Gastroesophageal sphincter (tissue), 4 donors: Measurements from ENCODE around the gene PLEKHG3. TPM values are rescaled to one million over a fixed set of nuclear protein-coding genes. Genes with fewer than 3 reads are reported as not detected.
A peak's percentile ranks its signal among the peaks of the same experiment; 100 is the strongest.
"Not testable (repeated sequence)": the region's sequence is repeated elsewhere in the genome, so short reads cannot be mapped to it uniquely, and the experiment has no call there.

Source experiments
- ATAC-seq: fragments of 150-250 bp; one replicate; pipeline ENCODE4 v1.9.1; 2016; ENCODE audit warnings: mild to moderate bottlenecking, moderate library complexity
- H3K27ac ChIP-seq, 4 donors: fragments of 200-600 bp; sonication (generic) in 3 of 4; 1 replicate in 3 of 4; 2 replicates in 1 of 4; pipeline ENCODE4 v1.5.1; 2016 to 2019
- H3K27me3 ChIP-seq: fragments of 200-600 bp; sonication (generic); one replicate; pipeline ENCODE4 v1.5.1; 2019
- H3K36me3 ChIP-seq, 2 donors: fragments of 200-600 bp; sonication (generic); one replicate each; pipeline ENCODE4 v1.5.1; 2019; ENCODE audit warnings: control low read depth in 1 of 2
- H3K4me1 ChIP-seq, 3 donors: fragments of 200-600 bp; sonication (generic); 1 replicate in 2 of 3; 2 replicates in 1 of 3; pipeline ENCODE4 v1.5.1; 2016 to 2019; ENCODE audit warnings: control low read depth in 2 of 3
- H3K4me3 ChIP-seq, 2 donors: fragments of 200-600 bp; sonication (generic); one replicate each; pipeline ENCODE4 v1.5.1; 2019; ENCODE audit warnings: mild to moderate bottlenecking in 1 of 2, moderate library complexity in 1 of 2
- H3K9me3 ChIP-seq, 3 donors: fragments of 200-600 bp; sonication (generic); one replicate each; pipeline ENCODE4 v1.5.1; 2017 to 2019; ENCODE audit warnings: control low read depth in 2 of 3
- EP300 ChIP-seq: sonication (generic); formaldehyde crosslinking; IDR thresholded peaks from one replicate; pipeline ENCODE4 v1.6.1; 2017; ENCODE audit warnings: antibody characterized with exemption, mild to moderate bottlenecking
- POLR2A ChIP-seq, 2 donors: fragments of 450-650 bp; IDR thresholded peaks; one replicate each; pipeline ENCODE4 v1.6.1; 2017; ENCODE audit warnings: antibody characterized with exemption in 2 of 2, mild to moderate bottlenecking in 2 of 2, moderate library complexity in 1 of 2
- POLR2AphosphoS5 ChIP-seq: sonication (generic); formaldehyde crosslinking; IDR thresholded peaks from one replicate; pipeline ENCODE4 v1.6.1; 2017; ENCODE audit warnings: antibody characterized with exemption
- WGBS, 2 donors: methylation state at CpG; one replicate each; pipeline ENCODE4 v1.1.5; 2018; ENCODE audit warnings: low coverage in 1 of 2; 5-methylcytosine and 5-hydroxymethylcytosine counted together
- total RNA-seq, 4 donors: library from RNA; depleted of rRNA; stranded (reverse); fragments of >200 nt; gene quantifications; one replicate each; pipeline ENCODE4 v1.1.0, GENCODE V29; 2016
- TF ChIP-seq, protein P1 (sequence below), 4 experiments: fragments of 200-600 bp in 2 of 4; fragments of 450-650 bp in 2 of 4; sonication (generic) in 1 of 4; IDR thresholded peaks; one replicate each; pipeline ENCODE4 v1.5.1; 2017 to 2019; ENCODE audit warnings: antibody characterized with exemption in 4 of 4, mild to moderate bottlenecking in 2 of 4, moderate library complexity in 2 of 4

The PLEKHG3 gene
- total RNA-seq = 10 to 100 TPM; 44.2 to 79.4 (median 57.7) TPM

GRCh38 chr14:64704143-64704742, at the start of gene PLEKHG3:
Gene PLEKHG3, plus strand, starts transcription at chr14:64704424. Its CDS starts 23,208 bp downstream, at chr14:64727632.
- WGBS, 2 donors = no CpG with 5 or more reads among the region's 69 CpGs
- H3K4me1 ChIP-seq = peaks cover 0 to 60% (median 27%) of the 10 kb centered on the region in 3 donors
- H3K9me3 ChIP-seq = no peaks in the 10 kb centered on the region
- H3K27ac ChIP-seq = peak within 1 kb of the TSS; percentile 74 to 94 (median 89)
- peak within 1 kb of the TSS; percentile 72 to 81 for H3K4me3 ChIP-seq
- H3K36me3 ChIP-seq = no peaks in the 10 kb centered on the region
- H3K27me3 ChIP-seq = no peaks in the 10 kb centered on the region
- TF ChIP-seq POLR2A (IDR thresholded peaks at IDR 0.05) (peak; percentile 74 to 80), EP300 (no peak), POLR2AphosphoS5 (peak; percentile 81)
- TF ChIP-seq, protein P1, sequence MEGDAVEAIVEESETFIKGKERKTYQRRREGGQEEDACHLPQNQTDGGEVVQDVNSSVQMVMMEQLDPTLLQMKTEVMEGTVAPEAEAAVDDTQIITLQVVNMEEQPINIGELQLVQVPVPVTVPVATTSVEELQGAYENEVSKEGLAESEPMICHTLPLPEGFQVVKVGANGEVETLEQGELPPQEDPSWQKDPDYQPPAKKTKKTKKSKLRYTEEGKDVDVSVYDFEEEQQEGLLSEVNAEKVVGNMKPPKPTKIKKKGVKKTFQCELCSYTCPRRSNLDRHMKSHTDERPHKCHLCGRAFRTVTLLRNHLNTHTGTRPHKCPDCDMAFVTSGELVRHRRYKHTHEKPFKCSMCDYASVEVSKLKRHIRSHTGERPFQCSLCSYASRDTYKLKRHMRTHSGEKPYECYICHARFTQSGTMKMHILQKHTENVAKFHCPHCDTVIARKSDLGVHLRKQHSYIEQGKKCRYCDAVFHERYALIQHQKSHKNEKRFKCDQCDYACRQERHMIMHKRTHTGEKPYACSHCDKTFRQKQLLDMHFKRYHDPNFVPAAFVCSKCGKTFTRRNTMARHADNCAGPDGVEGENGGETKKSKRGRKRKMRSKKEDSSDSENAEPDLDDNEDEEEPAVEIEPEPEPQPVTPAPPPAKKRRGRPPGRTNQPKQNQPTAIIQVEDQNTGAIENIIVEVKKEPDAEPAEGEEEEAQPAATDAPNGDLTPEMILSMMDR (IDR thresholded peaks at IDR 0.05) = peak in 1 of 4 experiments; percentile 53
- ATAC-seq = peak; percentile 85

DNA sequence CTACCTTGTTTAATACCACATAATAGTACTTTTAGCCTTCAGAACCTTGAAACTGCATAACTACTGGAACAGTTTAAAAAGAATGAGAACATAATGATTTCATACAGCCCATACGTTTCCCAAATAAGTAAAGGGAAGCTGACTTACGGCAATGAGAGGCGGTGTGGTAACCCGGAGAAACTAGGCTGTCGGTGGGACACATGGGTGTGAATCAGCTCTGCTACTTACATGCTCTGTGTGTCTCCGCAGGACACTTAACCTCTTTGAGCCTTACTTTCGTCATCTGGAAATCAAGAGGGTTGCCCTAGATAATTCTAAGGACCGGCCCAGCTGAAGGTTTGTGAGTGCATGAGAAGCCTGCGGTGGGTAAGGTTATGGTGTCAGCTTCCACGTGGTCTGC, 49.3 kb upstream of the PLEKHG3 start:
- TF ChIP-seq, protein P1 (IDR thresholded peaks at IDR 0.05) = no peak
- no peak for TF ChIP-seq EP300
- no peak for TF ChIP-seq POLR2AphosphoS5
- no peak for TF ChIP-seq POLR2A (IDR thresholded peaks at IDR 0.05)

GRCh38 chr14:64656986-64657385, 47.2 kb upstream of the PLEKHG3 start:
- Histone ChIP-seq H3K4me3 (no peak overlapping the region), H3K36me3 (no peaks in the 10 kb centered on the region), H3K27ac (peak overlapping the region in 3 of 4 donors; percentile 61 to 72 (median 64)), H3K27me3 (no peaks in the 10 kb centered on the region), H3K4me1 (peaks cover 3 to 25% (median 7%) of the 10 kb centered on the region in 3 donors), H3K9me3 (no peaks in the 10 kb centered on the region)
- WGBS, 2 donors = 17 to 19% methylated on average over 4 of the region's 4 CpGs
- peak; percentile 67 for ATAC-seq
- TF ChIP-seq EP300 (no peak), POLR2AphosphoS5 (peak; percentile 96)

More for the DNA sequence above, 49.3 kb upstream of the PLEKHG3 start:
- no peak overlapping the region for H3K4me3 ChIP-seq
- WGBS, 2 donors = 20% methylated on average over 3 to 6 of the region's 10 CpGs
- peaks cover 3 to 25% (median 7%) of the 10 kb centered on the region in 3 donors for H3K4me1 ChIP-seq
- peak; percentile 48 for ATAC-seq
- peak overlapping the region; percentile 29 to 87 (median 76) for H3K27ac ChIP-seq
- no peaks in the 10 kb centered on the region for H3K27me3 ChIP-seq
- no peaks in the 10 kb centered on the region for H3K36me3 ChIP-seq
- H3K9me3 ChIP-seq = no peaks in the 10 kb centered on the region

GRCh38 chr14:64658201-64658600, 46.0 kb upstream of the PLEKHG3 start:
- H3K4me3 ChIP-seq = no peak overlapping the region
- no peaks in the 10 kb centered on the region for H3K27me3 ChIP-seq
- ATAC-seq = no peak

DNA sequence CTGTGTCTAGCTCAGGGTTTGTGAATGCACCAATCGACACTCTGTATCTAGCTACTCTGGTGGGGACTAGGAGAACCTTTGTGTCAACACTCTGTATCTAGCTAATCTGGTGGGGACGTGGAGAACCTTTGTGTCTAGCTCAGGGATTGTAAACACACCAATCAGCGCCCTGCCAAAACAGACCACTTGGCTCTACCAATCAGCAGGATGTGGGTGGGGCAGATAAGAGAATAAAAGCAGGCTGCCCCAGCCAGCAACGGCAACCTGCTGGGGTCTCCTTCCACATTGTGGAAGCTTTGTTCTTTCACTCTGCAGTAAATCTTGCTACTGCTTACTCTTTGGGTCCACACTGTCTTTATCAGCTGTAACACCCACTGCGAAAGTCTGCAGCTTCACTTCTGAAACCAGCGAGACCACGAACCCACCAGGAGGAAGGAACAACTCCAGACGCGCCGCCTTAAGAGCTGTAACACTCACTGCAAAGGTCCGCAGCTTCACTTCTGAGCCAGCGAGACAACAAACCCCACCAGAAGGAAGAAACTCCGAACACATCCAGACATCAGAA, 45.4 kb upstream of the PLEKHG3 start:
- H3K9me3 ChIP-seq, H3K27ac ChIP-seq, H3K4me3 ChIP-seq, H3K27me3 ChIP-seq, H3K36me3 ChIP-seq, ATAC-seq: not testable (repeated sequence)
- H3K4me1 ChIP-seq = peaks cover 3 to 25% (median 7%) of the 10 kb centered on the region in 3 donors
- WGBS, 2 donors = 52 to 86% methylated on average over 4 of the region's 13 CpGs

More at GRCh38 chr14:64658201-64658600, 46.0 kb upstream of the PLEKHG3 start:
- Histone ChIP-seq H3K9me3 (no peaks in the 10 kb centered on the region), H3K36me3 (no peaks in the 10 kb centered on the region), H3K27ac (no peak overlapping the region), H3K4me1 (peaks cover 3 to 25% (median 7%) of the 10 kb centered on the region in 3 donors)
- no CpG with 5 or more reads among the region's 35 CpGs for WGBS, 2 donors
- TF ChIP-seq EP300 (no peak), POLR2A (IDR thresholded peaks at IDR 0.05) (no peak), POLR2AphosphoS5 (no peak)
- TF ChIP-seq, protein P1 (IDR thresholded peaks at IDR 0.05) = no peak

DNA sequence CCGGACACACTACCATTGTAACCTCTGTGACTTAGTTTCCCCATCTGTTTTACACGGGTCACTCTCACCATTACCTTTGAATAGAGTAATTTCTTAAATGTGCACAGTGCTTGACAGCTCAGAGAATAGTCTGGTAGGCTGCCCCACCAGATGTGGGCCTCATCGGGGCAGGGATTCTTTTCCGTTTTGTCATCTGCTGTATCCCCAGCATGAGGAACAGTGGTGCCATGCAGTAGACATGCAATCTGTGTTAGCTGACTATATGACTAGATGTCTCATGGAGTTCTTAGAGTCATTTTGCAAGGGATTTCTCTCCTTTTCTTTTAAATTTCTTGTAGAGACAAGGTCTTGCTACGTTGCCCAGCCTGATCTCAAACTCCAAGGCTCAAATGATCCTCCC, 44.9 kb upstream of the PLEKHG3 start:
- Histone ChIP-seq H3K9me3 (no peaks in the 10 kb centered on the region), H3K36me3 (no peaks in the 10 kb centered on the region), H3K27me3 (no peaks in the 10 kb centered on the region), H3K4me3 (no peak overlapping the region), H3K27ac (no peak overlapping the region), H3K4me1 (peaks cover 2 to 22% (median 7%) of the 10 kb centered on the region in 3 donors)
- TF ChIP-seq POLR2AphosphoS5 (no peak), EP300 (no peak), POLR2A (IDR thresholded peaks at IDR 0.05) (no peak)
- TF ChIP-seq, protein P1 (IDR thresholded peaks at IDR 0.05) = no peak
- no peak for ATAC-seq
- 80 to 96% methylated on average over 3 to 5 of the region's 5 CpGs for WGBS, 2 donors
